Measurements from ENCODE around the gene PEX14. TPM values are rescaled to one million over a fixed set of nuclear protein-coding genes. Genes with fewer than 3 reads are reported as not detected.
"Not testable (repeated sequence)": the region's sequence is repeated elsewhere in the genome, so short reads cannot be mapped to it uniquely, and the experiment has no call there.

PEX14 gene
- total RNA-seq, 4 donors from 2014 or later, result 10.6 to 19.6 (median 13.9) TPM

- DNase-seq (ENCODE audit: low spot score) (no peak), ATAC-seq (ENCODE audit: low FRiP score) (no peak)
- no peak for TF ChIP-seq CTCF (IDR thresholded peaks at IDR 0.05)
These were observed 3.1 kb upstream of the PEX14 start for GRCh38 chr1:10471411-10472219.

- ATAC-seq (ENCODE audit: low FRiP score), result peak; percentile 88
- DNase-seq (ENCODE audit: low spot score), result peak; percentile 80
- no peak for TF ChIP-seq CTCF (IDR thresholded peaks at IDR 0.05)
These were observed 2.3 kb upstream of the PEX14 start, which contains the start of gene DFFA for GRCh38 chr1:10472220-10473144. Gene DFFA, minus strand, starts transcription at chr1:10472529. Its CDS starts 71 bp downstream, at chr1:10472458.

- no peak for DNase-seq (ENCODE audit: low spot score)
- no peak for TF ChIP-seq CTCF (IDR thresholded peaks at IDR 0.05)
- no peak for ATAC-seq (ENCODE audit: low FRiP score)
These were observed 1.5 kb upstream of the PEX14 start for GRCh38 chr1:10473145-10473765.

GRCh38 chr1:10474309-10474612 lies 489 bp upstream of the PEX14 start:
- not testable (repeated sequence) for ATAC-seq (ENCODE audit: low FRiP score); DNase-seq (ENCODE audit: low spot score)

- ATAC-seq (ENCODE audit: low FRiP score) (no peak), DNase-seq (ENCODE audit: low spot score) (no peak)
- TF ChIP-seq CTCF (IDR thresholded peaks at IDR 0.05), result no peak
These were observed 760 bp downstream of the PEX14 start for GRCh38 chr1:10475510-10475909.

- no peak for ATAC-seq (ENCODE audit: low FRiP score)
- TF ChIP-seq CTCF (IDR thresholded peaks at IDR 0.05), result no peak
- no peak for DNase-seq (ENCODE audit: low spot score)
These were observed 4.5 kb downstream of the PEX14 start for GRCh38 chr1:10479296-10479695.

- DNase-seq (ENCODE audit: low spot score) (no peak), ATAC-seq (ENCODE audit: low FRiP score) (no peak)
- no peak for TF ChIP-seq CTCF (IDR thresholded peaks at IDR 0.05)
These were observed 5.9 kb downstream of the PEX14 start for GRCh38 chr1:10480614-10481013.

Measured in omental fat pad (tissue), 4 donors.